ENCODE measurements around the gene THSD7B. TPM values are rescaled to one million over a fixed set of nuclear protein-coding genes. Genes with fewer than 3 reads are reported as not detected.

The THSD7B gene
- total and polyA plus RNA-seq, 2 of the 13 experiments (the other 11 are each of a cell fraction or from before 2014, with no cell fraction given): 0.02 TPM; not detected in 1

DNA sequence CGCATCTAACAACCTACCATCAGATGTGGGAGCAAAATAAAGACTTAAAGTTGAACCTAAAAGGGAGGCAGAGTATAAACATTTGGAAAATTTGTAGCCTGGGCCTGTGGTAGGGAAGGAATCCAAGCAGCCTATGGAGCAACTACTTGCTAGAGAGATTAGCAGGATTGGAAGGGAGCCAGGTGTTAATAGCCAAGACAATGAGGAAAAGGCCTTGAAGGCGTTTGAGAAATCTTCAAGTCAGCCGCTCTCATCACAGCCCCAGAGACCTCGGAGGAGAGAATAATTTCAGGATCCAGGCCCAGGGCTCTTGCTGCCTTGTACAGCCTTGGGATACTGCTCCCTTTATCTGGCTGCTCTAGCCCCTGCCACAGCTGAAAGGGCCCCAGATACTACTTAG is 219.7 kb downstream of the THSD7B start:
- in situ Hi-C loops (cut with HindIII; ENCODE audit: extremely low pct_ligation_motif_present, low pct_unique_long_range_greater_than_20kb) (no loop called here), intact Hi-C loops (cut with micrococcal nuclease; ENCODE audit: unreplicated experiment) (no loop called here)
- Histone ChIP-seq H3K79me2 (ENCODE audit: insufficient read depth, low read length) (no peaks in the 10 kb centered on the region), H3K4me2 (ENCODE audit: low read depth, low read length) (no peak overlapping the region), H3K27me3 (ENCODE audit: control insufficient read depth in 1 of 2, insufficient read depth in 2 of 2, low read length in 2 of 2) (no peaks in the 10 kb centered on the region), H3K9ac (ENCODE audit: insufficient read depth, low read depth, low read length) (no peak overlapping the region), H3K9me3 (ENCODE audit: low read length) (no peaks in the 10 kb centered on the region), H4K20me1 (ENCODE audit: insufficient read depth, low read length) (no peaks in the 10 kb centered on the region), H3K36me3 (replicated peaks in 1 of 2; ENCODE audit: control insufficient read depth in 1 of 2, insufficient read depth in 2 of 2, low read length in 2 of 2) (no peaks in the 10 kb centered on the region), H3K4me3 (replicated peaks in 1 of 3; ENCODE audit: insufficient read depth in 1 of 3, low read depth in 2 of 3, low read length in 3 of 3) (no peak overlapping the region), H2AFZ (ENCODE audit: low read length) (no peak overlapping the region), H3K27ac (ENCODE audit: extremely low read length, insufficient read depth, low read length) (no peak overlapping the region), H3K4me1 (ENCODE audit: insufficient read depth, low read length) (no peaks in the 10 kb centered on the region)
- no peak for DNase-seq (ENCODE audit: low spot score)
- no peak for TF ChIP-seq GABPB1 (CRISPR knock-in tag; IDR thresholded peaks at IDR 0.05)
- no peak for TF ChIP-seq PHF20 (CRISPR knock-in tag; IDR thresholded peaks at IDR 0.05)
- no peak for TF ChIP-seq ZKSCAN1 (IDR thresholded peaks at IDR 0.05; ENCODE audit: low read length)
- TF ChIP-seq ZNF558 (CRISPR knock-in tag; IDR thresholded peaks at IDR 0.05; ENCODE audit: borderline replicate concordance): no peak
- TF ChIP-seq TEAD3 (CRISPR knock-in tag; optimal IDR thresholded peaks at IDR 0.05; ENCODE audit: borderline replicate concordance): no peak
- TF ChIP-seq, protein P1, sequence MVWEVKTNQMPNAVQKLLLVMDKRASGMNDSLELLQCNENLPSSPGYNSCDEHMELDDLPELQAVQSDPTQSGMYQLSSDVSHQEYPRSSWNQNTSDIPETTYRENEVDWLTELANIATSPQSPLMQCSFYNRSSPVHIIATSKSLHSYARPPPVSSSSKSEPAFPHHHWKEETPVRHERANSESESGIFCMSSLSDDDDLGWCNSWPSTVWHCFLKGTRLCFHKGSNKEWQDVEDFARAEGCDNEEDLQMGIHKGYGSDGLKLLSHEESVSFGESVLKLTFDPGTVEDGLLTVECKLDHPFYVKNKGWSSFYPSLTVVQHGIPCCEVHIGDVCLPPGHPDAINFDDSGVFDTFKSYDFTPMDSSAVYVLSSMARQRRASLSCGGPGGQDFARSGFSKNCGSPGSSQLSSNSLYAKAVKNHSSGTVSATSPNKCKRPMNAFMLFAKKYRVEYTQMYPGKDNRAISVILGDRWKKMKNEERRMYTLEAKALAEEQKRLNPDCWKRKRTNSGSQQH (CRISPR knock-in tag; IDR thresholded peaks at IDR 0.05; ENCODE audit: low read depth): no peak
- no peak for TF ChIP-seq ZFP36 (IDR thresholded peaks at IDR 0.05; ENCODE audit: borderline replicate concordance, low read depth, low read length, partially characterized antibody)
- no peak for TF ChIP-seq SMYD3 (CRISPR knock-in tag; IDR thresholded peaks at IDR 0.05)
- no peak for TF ChIP-seq ETV5 (CRISPR knock-in tag; IDR thresholded peaks at IDR 0.05; ENCODE audit: borderline replicate concordance)
- no peak for TF ChIP-seq ZNF260 (CRISPR knock-in tag; IDR thresholded peaks at IDR 0.05; ENCODE audit: borderline replicate concordance, low read depth)
- TF ChIP-seq, protein P2, sequence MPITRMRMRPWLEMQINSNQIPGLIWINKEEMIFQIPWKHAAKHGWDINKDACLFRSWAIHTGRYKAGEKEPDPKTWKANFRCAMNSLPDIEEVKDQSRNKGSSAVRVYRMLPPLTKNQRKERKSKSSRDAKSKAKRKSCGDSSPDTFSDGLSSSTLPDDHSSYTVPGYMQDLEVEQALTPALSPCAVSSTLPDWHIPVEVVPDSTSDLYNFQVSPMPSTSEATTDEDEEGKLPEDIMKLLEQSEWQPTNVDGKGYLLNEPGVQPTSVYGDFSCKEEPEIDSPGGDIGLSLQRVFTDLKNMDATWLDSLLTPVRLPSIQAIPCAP (CRISPR knock-in tag; IDR thresholded peaks at IDR 0.05; ENCODE audit: low read depth): no peak
- TF ChIP-seq ISL2 (CRISPR knock-in tag; IDR thresholded peaks at IDR 0.05): no peak
- no peak for TF ChIP-seq JUND (CRISPR knock-in tag; IDR thresholded peaks at IDR 0.05)
- TF ChIP-seq PHB2 (IDR thresholded peaks at IDR 0.05; ENCODE audit: partially characterized antibody): no peak
- TF ChIP-seq ZNF552 (CRISPR knock-in tag; IDR thresholded peaks at IDR 0.05; ENCODE audit: borderline replicate concordance): no peak
- TF ChIP-seq ZNF512 (CRISPR knock-in tag; IDR thresholded peaks at IDR 0.05): no peak
- TF ChIP-seq HNF4A (CRISPR knock-in tag; IDR thresholded peaks at IDR 0.05): no peak
- TF ChIP-seq KLF9 (CRISPR knock-in tag; IDR thresholded peaks at IDR 0.05; ENCODE audit: low read depth): no peak
- ATAC-seq: no peak
- POLR2A ChIA-PET: no interaction called here
- CTCF ChIA-PET (ENCODE audit: low intra/inter-chr PET ratio, low total read pairs): no interaction called here
- 30% methylated on average over 4 of the region's 4 CpGs for WGBS (ENCODE audit: low lambda C conversion rate)
- no TSS peak for BruUV-seq (replicated peaks)
- no peak for FAIRE-seq

All from HepG2 (cell line).